ENCODE data around the gene SLC10A7. TPM values are rescaled to one million over a fixed set of nuclear protein-coding genes. Genes with fewer than 3 reads are reported as not detected.

Gene SLC10A7
- total and polyA plus RNA-seq, 10 donors: 1.8 to 33.2 (median 18.4) TPM

DNA sequence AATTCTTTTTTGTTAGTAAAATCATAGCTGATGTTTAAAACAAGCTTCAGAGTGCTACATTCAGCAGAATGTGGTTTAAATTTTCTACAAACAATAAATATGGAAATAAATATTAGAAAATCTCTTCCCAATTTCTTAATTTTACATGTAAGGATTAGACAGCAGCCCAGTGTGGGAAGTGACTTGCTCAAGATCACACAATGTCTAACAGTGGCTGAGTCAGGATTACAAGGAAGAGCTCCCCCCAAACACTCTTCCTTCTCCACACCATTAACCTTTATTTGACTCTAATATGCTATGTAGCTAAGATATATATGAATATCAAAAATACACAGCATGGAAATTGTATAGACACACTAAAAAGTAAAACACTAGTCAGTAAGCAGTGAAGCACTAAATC is 59.5 kb downstream of the SLC10A7 start:
- intact Hi-C loops (cut with DNase I; ENCODE audit: low total_unique reads): no loop called here
- no peaks in the 10 kb centered on the region for H3K9me3 ChIP-seq
- H3K27me3 ChIP-seq (replicated peaks in 1 of 7): no peaks in the 10 kb centered on the region
- H3K4me1 ChIP-seq: peaks cover 0 to 13% (median 0%) of the 10 kb centered on the region in 6 donors
- no peak for DNase-seq
- no peak for TF ChIP-seq POLR2AphosphoS5 (IDR thresholded peaks at IDR 0.05)
- no peak for TF ChIP-seq POLR2A (IDR thresholded peaks at IDR 0.05)
- TF ChIP-seq, protein P1, sequence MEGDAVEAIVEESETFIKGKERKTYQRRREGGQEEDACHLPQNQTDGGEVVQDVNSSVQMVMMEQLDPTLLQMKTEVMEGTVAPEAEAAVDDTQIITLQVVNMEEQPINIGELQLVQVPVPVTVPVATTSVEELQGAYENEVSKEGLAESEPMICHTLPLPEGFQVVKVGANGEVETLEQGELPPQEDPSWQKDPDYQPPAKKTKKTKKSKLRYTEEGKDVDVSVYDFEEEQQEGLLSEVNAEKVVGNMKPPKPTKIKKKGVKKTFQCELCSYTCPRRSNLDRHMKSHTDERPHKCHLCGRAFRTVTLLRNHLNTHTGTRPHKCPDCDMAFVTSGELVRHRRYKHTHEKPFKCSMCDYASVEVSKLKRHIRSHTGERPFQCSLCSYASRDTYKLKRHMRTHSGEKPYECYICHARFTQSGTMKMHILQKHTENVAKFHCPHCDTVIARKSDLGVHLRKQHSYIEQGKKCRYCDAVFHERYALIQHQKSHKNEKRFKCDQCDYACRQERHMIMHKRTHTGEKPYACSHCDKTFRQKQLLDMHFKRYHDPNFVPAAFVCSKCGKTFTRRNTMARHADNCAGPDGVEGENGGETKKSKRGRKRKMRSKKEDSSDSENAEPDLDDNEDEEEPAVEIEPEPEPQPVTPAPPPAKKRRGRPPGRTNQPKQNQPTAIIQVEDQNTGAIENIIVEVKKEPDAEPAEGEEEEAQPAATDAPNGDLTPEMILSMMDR (IDR thresholded peaks at IDR 0.05 in 8 of 11, conservative IDR thresholded peaks at IDR 0.05 in 3 of 11): no peak
- no peak overlapping the region for H3K27ac ChIP-seq
- H3K36me3 ChIP-seq: no peaks in the 10 kb centered on the region
- H3K4me3 ChIP-seq: no peak overlapping the region

DNA sequence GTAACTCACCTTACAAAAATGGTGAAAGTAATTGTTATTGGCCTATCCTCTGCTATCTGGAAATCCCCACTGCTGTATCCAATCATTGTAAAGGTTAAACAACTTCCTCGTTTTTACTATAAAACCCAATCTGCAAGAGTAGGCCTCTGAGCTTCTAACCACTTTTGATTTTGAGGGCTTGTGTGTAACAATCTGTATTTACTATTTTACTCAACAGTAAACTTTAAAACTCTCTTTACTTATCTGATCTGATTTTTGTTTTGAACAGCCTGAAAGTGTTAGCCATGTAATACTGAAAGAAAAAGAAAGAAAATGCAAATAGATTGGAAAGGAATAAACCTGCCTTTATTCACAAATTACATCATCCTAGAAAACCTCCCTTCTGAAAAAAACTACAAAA is 63.1 kb downstream of the SLC10A7 start:
- TF ChIP-seq, protein P1 (IDR thresholded peaks at IDR 0.05 in 8 of 11, conservative IDR thresholded peaks at IDR 0.05 in 3 of 11): no peak
- no peak for TF ChIP-seq POLR2AphosphoS5 (IDR thresholded peaks at IDR 0.05)
- no peak for TF ChIP-seq POLR2A (IDR thresholded peaks at IDR 0.05)
- no peak for DNase-seq
- no peaks in the 10 kb centered on the region for H3K27me3 ChIP-seq (replicated peaks in 1 of 7)
- intact Hi-C loops (cut with DNase I; ENCODE audit: low total_unique reads): no loop called here
- 29 to 46% (median 40%) methylated on average over 1 of the region's 1 CpG for WGBS, 5 donors
- no peak overlapping the region for H3K27ac ChIP-seq
- H3K4me3 ChIP-seq: no peak overlapping the region
- H3K4me1 ChIP-seq: peaks cover 0 to 13% (median 0%) of the 10 kb centered on the region in 6 donors
- no peaks in the 10 kb centered on the region for H3K36me3 ChIP-seq
- no peaks in the 10 kb centered on the region for H3K9me3 ChIP-seq

DNA sequence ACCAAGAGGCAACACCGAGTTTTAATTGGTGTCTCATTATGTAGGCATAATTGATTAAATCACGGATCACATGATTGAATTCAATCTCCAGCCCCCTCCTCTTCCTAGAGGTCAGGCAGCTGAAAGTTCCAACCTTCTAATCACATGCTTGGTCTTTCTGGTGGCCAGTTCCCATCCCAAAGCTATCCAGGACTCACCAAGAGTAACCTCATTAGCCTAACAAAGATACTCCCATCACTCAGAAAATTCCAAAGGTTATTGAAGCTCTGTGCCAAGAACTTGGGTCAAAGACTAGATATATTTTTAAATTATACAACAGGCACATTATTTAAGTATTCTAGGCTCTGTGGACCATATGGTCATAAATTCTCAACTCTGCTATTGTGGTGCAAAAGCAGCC is 65.1 kb downstream of the SLC10A7 start:
- TF ChIP-seq POLR2AphosphoS5 (IDR thresholded peaks at IDR 0.05): no peak
- TF ChIP-seq, protein P1 (IDR thresholded peaks at IDR 0.05 in 8 of 11, conservative IDR thresholded peaks at IDR 0.05 in 3 of 11): no peak
- TF ChIP-seq POLR2A (IDR thresholded peaks at IDR 0.05): no peak
- Histone ChIP-seq H3K4me3 (no peak overlapping the region), H3K9me3 (peaks cover 0 to 1% (median 0%) of the 10 kb centered on the region in 8 donors), H3K27me3 (replicated peaks in 1 of 7) (no peaks in the 10 kb centered on the region), H3K4me1 (peaks cover 0 to 13% (median 0%) of the 10 kb centered on the region in 6 donors), H3K27ac (no peak overlapping the region), H3K36me3 (no peaks in the 10 kb centered on the region)
- DNase-seq: no peak
- WGBS, 5 donors: 93 to 97% (median 94%) methylated on average over 2 of the region's 2 CpGs
- intact Hi-C loops (cut with DNase I; ENCODE audit: low total_unique reads): no loop called here

DNA sequence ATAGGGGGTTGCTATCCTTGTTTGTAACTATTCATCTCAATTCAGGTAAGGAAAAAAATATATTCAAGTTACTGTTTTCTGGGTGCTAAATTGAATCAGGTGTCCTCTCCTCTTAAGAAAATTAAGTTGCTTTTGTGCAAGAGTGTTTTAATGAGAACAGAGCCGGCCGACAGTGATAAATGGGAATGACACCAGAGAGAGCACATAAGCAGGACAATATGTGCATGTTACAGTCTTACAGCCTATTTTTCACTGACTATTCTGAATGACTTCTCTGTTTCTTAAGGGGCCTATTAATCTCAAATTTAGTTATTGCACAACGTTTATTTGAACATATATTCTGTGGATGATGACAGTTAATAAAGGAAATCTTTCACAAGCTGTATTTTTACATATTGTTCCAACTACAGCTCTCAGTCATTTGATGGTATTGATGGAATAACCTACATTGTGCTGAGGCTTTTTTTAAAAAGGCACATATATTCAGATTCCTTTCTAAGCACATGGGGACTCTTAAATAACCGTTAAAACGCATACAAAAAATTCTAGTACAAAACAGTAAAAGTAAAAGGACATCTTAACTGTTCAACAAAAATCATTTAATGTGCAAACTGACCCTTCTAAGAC is 68.4 kb downstream of the SLC10A7 start:
- Histone ChIP-seq H3K4me3 (no peak overlapping the region), H3K4me1 (peaks cover 0 to 20% (median 0%) of the 10 kb centered on the region in 6 donors), H3K27ac (no peak overlapping the region), H3K36me3 (no peaks in the 10 kb centered on the region), H3K9me3 (peaks cover 0 to 7% (median 0%) of the 10 kb centered on the region in 8 donors), H3K27me3 (replicated peaks in 1 of 7) (no peaks in the 10 kb centered on the region)
- no peak for TF ChIP-seq POLR2A (IDR thresholded peaks at IDR 0.05)
- TF ChIP-seq POLR2AphosphoS5 (IDR thresholded peaks at IDR 0.05): no peak
- TF ChIP-seq, protein P1 (IDR thresholded peaks at IDR 0.05 in 8 of 11, conservative IDR thresholded peaks at IDR 0.05 in 3 of 11): no peak
- WGBS, 5 donors: 85 to 92% (median 90%) methylated on average over 5 of the region's 5 CpGs
- DNase-seq: no peak
- intact Hi-C loops (cut with DNase I; ENCODE audit: low total_unique reads): no loop called here
